HG03432 (cell line): Measurements from ENCODE around the gene ANKRD9.
"Not testable (repeated sequence)": the region's sequence is repeated elsewhere in the genome, so short reads cannot be mapped to it uniquely, and the experiment has no call there.

ENCODE experiments used
- ATAC-seq: cut with Tn5 transposase; IDR thresholded peaks from one replicate; pipeline ENCODE4 v1.9.1; 2021; ENCODE audit warnings: mild to moderate bottlenecking, moderate library complexity; ENCODE audit not compliant: unreplicated experiment

ANKRD9 gene

GRCh38 chr14:102538602-102539543 is 29.3 kb upstream of the ANKRD9 start:
- no peak for ATAC-seq

DNA sequence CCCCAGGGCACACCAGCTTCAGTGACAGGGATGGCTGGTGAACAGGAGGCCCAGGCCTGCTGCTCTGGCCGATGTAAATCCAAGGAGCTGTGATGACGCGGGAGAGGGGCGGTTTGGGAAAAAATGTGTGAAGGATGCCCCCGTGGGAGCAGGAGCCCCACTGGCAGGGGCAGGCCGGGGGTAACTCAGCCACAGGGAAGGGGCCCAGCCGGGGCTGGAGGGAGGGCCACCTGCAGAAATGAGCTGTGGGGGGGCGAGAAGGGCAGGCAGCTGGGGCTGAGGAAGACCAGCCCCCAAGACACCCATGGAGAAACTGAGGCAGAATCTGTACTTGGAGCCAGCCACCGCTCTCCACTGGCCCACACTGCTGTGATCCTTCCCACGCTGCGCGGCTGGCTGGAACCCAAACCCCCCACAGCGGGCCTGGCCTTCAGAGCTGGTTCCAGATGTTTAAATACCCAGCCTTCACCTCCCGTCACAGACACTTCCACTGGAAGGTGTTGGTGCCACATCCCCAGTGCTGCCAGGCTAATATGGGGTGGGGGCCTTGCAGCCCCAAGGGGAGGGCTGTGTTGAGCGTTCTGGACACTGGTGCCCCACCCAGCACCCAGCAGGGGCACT is 28.5 kb upstream of the ANKRD9 start:
- no peak for ATAC-seq

GRCh38 chr14:102532204-102532658 is 22.7 kb upstream of the ANKRD9 start:
- ATAC-seq: no peak

DNA sequence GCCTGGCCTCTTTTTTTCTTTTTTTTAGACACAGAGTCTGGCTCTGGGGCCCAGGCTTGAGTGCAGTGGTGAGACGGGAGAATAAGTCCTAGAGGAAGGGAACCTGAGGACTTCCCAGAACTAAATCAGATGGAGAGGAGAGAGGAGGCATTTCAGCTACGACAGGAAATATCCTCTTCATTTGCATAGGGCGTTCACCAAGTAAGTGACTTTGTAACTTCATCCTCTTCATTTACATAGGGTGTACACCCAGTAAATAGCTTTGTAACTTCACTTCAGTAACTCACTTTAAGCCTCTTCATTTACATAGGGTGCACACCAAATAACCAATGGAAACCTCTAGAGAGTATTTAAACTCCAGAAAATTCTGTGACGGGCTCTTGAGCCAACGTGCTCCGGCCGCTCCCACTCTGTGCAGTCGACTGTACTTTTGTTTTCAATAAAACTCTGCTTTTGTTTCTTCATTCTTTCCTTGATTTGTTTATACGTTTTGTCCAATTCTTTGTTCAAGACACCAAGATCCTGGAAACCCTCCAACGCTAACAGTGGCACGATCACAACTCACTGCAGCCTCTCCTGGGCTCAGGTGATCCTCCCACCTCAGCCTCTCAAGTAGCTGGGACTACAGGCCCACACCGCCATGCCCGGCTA is 21.4 kb upstream of the ANKRD9 start:
- no peak for ATAC-seq

DNA sequence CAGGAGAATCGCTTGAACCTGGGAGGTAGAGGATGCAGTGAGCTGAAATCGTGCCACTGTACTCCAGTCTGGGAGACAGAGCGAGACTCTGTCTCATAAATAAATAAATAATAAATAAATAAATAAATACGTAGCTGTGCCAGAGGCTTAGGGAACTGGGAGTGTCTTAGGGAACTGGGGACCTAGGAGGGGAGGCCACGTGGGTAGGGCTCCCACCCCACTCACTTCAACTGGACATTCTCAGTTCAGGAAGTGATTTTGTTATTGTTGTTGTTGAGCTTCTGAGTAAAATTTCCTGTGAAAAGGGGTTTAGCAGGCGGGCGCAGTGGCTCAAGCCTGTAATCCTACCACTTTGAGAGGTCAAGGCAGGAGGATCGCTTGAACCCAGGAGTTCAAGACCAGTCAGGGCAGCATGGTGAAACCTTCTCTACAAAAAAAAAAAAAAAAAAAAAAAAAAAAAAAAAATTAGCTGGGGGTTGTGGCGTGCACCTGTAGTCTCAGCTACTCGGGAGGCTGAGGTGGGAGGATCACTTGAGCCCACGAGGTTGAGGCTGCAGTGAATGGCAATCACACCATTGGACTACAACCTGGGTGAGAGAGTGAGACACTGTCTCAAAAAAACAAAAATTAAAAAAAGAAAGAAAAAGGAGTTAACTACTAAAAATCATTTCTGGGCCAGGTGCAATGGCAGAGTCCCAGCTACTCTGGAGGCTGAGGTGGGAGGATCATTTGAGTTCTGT is 19.0 kb upstream of the ANKRD9 start:
- ATAC-seq: no peak

DNA sequence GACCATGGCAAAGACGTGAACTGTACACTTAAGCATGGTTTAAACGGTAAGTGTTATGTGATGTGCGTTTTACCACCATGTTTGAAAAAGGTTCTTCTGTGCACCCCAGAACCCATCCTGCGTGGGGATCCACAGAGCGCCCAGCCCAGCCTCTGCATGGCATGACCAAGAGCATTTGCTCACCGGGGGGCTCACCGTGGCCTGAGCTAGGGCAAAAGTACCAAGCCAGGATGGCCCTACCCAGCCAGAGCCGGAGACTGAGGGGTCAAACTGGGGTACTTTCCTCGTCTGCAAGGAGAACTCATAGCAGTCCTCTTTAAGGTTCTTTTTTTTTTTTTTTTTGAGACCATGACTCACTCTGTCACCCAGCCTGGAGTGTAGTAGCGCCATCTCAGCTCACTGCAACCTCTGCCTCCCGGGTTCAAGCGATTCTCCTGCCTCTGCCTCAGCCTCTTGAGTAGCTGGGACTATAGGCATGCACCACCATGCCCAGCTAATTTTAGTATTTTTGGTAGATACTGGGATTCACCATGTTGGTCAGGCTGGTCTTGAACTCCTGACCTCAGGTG is 16.4 kb upstream of the ANKRD9 start:
- no peak for ATAC-seq

GRCh38 chr14:102525219-102525928 is 15.8 kb upstream of the ANKRD9 start:
- ATAC-seq: peak; percentile 22

DNA sequence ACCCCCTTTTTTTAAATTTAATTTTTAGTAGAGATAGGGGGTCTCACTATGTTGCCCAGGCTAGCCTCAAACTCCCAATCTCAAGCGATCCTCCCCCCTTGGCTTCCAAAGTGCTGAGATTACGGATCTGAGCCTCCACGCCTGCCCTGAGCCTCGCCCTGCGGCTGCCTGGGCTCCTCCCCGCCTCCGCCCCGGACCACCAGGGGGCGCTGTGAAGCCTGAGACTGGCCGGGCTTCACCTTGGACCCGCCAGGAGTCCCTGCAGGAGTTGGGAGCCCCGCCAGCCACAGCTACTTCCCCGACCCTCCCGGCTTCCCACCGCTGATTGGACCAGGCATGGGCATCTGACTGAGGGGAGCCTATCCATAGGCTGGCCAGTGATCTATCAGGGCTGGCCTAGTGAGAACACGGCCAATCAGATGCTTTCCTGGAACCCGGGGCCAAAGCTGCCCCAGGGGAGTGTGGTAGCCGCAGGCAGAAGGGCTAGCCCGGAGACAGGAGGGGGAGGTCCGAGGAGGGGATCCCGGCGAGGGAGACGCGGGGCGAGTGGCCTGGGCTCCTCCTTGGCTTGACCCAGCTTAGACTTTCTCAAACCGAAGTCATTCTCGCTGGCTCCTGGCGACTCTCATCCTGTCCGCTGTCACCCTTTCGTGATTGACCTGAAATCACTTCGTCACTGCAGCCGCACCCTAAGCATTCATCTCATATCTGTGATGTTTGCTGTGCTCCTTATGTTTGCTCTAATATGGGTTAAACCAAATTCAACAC is 15.1 kb upstream of the ANKRD9 start:
- ATAC-seq: peak; percentile 96

- peak; percentile 4 for ATAC-seq
Measured at GRCh38 chr14:102523569-102524450, 14.2 kb upstream of the ANKRD9 start.

DNA sequence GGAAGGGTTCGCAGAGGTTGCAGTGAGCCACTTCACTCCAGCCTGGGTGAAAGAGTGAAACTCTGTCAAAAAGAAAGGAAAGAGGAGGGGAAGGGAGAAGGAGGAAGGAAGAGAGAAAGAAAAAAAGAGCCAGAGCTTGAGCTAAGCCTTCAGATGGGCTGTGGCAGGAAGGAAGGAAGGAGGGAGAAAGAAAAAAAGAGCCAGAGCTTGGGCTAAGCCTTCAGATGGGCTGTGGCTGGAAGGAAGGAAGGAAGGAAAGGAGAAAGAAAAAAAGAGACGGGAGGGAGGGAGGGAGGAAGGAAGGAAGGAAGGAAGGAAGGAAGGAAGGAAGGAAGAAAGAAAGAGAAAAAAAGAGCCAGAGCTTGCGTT is 13.6 kb upstream of the ANKRD9 start:
- no peak for ATAC-seq

DNA sequence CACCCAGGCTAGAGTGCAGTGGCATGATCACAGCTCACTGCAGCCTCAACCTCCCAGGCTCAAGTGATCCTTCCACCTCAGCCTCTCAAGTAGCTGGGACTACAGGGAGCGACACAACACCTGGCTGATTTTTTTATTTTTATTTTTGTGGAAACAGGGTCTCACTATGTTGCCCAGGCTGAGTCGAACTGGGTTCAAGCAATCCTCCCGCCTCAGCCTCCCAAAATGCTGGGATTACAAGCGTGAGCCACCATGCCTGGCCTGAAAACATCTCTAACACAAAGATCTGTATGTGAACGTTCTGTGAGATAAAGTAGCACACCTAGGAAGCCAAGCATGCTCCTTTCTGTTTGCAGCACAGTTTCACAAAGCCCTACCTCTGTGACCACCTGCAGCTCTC is 10.1 kb upstream of the ANKRD9 start:
- not testable (repeated sequence) for ATAC-seq

GRCh38 chr14:102518063-102518648 is 8.6 kb upstream of the ANKRD9 start:
- no peak for ATAC-seq

- peak; percentile 17 for ATAC-seq
Measured at GRCh38 chr14:102517392-102518062, 8.0 kb upstream of the ANKRD9 start.

DNA sequence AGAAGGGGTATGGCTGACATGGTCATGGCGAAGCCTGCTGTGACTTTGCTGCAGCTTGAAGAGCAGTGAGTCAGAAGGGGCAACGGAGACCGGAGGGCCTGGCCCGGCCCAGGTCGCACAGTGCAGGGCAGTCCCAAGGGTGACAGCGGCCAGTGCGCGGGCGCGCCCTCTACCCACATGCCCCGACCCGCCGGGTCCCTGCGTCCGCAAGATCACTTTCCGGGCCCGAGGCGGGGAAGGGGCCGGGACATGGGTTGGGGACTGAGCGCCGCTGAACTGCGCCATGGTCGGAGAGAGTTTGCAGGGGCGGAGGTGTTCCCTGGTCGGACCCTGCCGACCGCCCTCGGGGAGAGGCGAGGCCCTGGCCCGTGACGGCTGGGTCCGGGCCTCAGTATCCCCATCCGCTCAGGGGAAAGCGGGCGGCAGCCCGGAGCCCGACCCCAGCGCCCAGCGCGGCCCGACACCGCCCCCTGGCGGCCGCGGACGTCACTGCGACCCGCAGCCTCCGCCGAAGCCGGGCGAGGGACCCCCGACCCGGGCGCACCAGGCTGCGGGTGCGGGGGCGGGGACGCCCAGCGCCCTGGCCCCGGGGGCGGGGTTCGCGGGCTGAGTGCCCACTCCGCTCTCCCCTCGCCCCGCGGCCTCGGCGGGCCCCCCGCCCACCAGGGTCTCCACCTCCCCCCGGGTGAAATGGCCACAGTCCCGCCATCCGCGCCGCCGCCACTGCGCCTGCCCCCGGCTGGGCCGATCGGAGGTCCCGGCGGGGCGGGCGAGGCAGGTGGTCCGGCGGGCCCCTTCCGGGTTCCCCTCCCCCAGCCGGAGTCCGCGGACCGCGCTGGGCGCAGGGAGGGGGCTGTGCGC is 7.2 kb upstream of the ANKRD9 start:
- ATAC-seq: peak; percentile 79

GRCh38 chr14:102514987-102515733 is 5.6 kb upstream of the ANKRD9 start:
- ATAC-seq: no peak
